HG03432 (cell line): ENCODE data around the gene TLL2.
A peak's percentile ranks its signal among the peaks of the same experiment; 100 is the strongest.

ENCODE experiments used
- ATAC-seq: cut with Tn5 transposase; IDR thresholded peaks from one replicate; pipeline ENCODE4 v1.9.1; 2021; ENCODE audit warnings: mild to moderate bottlenecking, moderate library complexity; ENCODE audit not compliant: unreplicated experiment

Gene TLL2

GRCh38 chr10:96367470-96367869, 146.3 kb downstream of the TLL2 start:
- no peak for ATAC-seq

GRCh38 chr10:96366508-96366907, 147.2 kb downstream of the TLL2 start:
- ATAC-seq: no peak

GRCh38 chr10:96365571-96365970, 148.2 kb downstream of the TLL2 start:
- no peak for ATAC-seq

GRCh38 chr10:96360766-96361165, 153.0 kb downstream of the TLL2 start:
- no peak for ATAC-seq

- ATAC-seq: no peak
These were observed 153.4 kb downstream of the TLL2 start for GRCh38 chr10:96360331-96360730.

GRCh38 chr10:96359616-96360015, 154.1 kb downstream of the TLL2 start:
- no peak for ATAC-seq

GRCh38 chr10:96358851-96359540, 154.7 kb downstream of the TLL2 start, which contains the start of gene OPALIN:
Gene OPALIN, minus strand, starts transcription at chr10:96359002. Its CDS starts 106 bp downstream, at chr10:96358896.
- ATAC-seq: no peak

- no peak for ATAC-seq
These were observed 156.6 kb downstream of the TLL2 start for GRCh38 chr10:96357038-96357620.

GRCh38 chr10:96352582-96352981, 161.1 kb downstream of the TLL2 start:
- no peak for ATAC-seq

GRCh38 chr10:96352027-96352426, 161.7 kb downstream of the TLL2 start:
- ATAC-seq: no peak

GRCh38 chr10:96346295-96346694, 167.4 kb downstream of the TLL2 start:
- ATAC-seq: no peak

GRCh38 chr10:96345222-96345621, 168.5 kb downstream of the TLL2 start:
- ATAC-seq: no peak

GRCh38 chr10:96344178-96344577, 169.5 kb downstream of the TLL2 start:
- no peak for ATAC-seq

GRCh38 chr10:96342402-96342801, 171.3 kb downstream of the TLL2 start:
- no peak for ATAC-seq

GRCh38 chr10:96341219-96342182, 172.2 kb downstream of the TLL2 start:
- no peak for ATAC-seq

- ATAC-seq: peak; percentile 74
These were observed 173.5 kb downstream of the TLL2 start for GRCh38 chr10:96339956-96340904.

- no peak for ATAC-seq
These were observed 174.3 kb downstream of the TLL2 start for GRCh38 chr10:96339383-96339782.

GRCh38 chr10:96338279-96338925, 175.3 kb downstream of the TLL2 start:
- no peak for ATAC-seq

GRCh38 chr10:96337106-96337505, 176.6 kb downstream of the TLL2 start:
- no peak for ATAC-seq
